HG03139 (cell line): ENCODE results near the gene EPS8L3.
"Not testable (repeated sequence)": the region's sequence is repeated elsewhere in the genome, so short reads cannot be mapped to it uniquely, and the experiment has no call there.

Experiments used
- ATAC-seq: cut with Tn5 transposase; IDR thresholded peaks from one replicate; pipeline ENCODE4 v1.9.1; 2021; ENCODE audit not compliant: unreplicated experiment

EPS8L3 gene

GRCh38 chr1:109780982-109781381 is 17.3 kb upstream of the EPS8L3 start:
- no peak for ATAC-seq

- ATAC-seq: no peak
Measured at GRCh38 chr1:109777980-109778625, 14.4 kb upstream of the EPS8L3 start.

- no peak for ATAC-seq
Measured at GRCh38 chr1:109777436-109777835, 13.7 kb upstream of the EPS8L3 start.

DNA sequence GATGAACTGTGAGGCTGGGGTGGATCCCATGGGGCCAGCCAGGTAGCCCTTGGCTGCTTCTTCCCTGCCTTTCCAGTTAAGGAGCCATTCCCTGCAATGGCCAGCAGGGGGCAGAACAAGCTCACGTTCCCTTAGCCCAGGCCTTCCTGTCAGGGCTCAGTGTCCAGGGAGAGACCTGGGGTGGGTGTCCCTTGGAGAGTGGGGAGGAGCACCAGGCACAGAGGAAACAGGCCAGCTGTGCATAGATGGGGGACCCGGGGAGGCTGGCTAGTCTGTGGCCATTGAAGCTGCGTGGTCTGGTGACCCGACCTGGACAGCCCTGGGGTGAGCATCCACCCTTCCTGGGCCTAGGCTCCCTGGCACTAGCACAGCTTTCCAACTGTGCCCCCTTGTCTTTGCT is 13.2 kb upstream of the EPS8L3 start:
- ATAC-seq: no peak

- ATAC-seq: no peak
Measured at GRCh38 chr1:109776206-109776835, 12.6 kb upstream of the EPS8L3 start.

DNA sequence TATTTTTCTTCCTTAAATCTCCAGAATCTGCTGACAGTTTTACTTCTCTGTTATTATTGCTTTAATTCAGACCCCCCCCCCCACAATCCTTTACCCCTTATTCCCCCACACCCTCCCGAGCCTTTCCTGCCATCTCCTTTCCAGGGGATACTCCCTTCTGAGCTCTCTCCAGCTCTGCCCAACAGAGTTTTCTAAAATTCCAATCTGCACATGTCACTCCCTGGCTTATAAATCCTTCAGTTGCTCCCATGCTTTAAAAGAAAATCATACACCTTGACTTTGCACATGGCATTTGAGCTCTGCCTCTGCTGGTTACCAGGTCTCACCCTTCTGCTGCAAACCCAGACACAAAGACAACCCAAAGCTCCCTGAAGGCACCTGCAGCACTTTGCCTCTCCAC is 11.7 kb upstream of the EPS8L3 start:
- no peak for ATAC-seq

DNA sequence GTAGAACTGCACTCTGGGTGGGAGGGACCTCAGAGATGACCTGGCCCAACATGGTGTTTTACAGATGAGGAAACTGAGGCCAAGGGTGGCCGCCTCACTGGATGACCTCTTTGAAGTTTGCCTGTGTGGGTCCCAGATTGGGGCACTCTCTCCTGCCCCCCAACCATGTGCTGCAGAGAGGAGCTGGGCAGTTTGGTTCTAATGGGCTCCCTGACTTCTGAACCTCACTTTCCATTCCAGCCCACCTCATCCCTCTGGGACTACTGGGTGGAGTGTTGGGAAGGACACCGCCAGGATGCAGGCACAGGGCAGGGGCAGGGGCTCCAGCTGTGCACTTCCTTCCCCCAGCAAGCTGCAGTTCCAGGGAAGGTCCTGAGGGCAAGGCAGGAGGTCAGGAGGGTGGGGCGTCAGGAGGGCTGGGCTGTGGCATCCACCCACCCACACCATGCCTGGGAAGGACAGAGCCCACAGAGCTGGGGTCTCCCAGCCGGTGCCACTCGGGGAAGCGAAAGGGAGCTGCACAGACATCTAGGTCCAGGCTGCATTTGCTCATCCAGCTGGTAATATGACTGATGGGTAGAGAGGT is 10.3 kb upstream of the EPS8L3 start:
- ATAC-seq: no peak

DNA sequence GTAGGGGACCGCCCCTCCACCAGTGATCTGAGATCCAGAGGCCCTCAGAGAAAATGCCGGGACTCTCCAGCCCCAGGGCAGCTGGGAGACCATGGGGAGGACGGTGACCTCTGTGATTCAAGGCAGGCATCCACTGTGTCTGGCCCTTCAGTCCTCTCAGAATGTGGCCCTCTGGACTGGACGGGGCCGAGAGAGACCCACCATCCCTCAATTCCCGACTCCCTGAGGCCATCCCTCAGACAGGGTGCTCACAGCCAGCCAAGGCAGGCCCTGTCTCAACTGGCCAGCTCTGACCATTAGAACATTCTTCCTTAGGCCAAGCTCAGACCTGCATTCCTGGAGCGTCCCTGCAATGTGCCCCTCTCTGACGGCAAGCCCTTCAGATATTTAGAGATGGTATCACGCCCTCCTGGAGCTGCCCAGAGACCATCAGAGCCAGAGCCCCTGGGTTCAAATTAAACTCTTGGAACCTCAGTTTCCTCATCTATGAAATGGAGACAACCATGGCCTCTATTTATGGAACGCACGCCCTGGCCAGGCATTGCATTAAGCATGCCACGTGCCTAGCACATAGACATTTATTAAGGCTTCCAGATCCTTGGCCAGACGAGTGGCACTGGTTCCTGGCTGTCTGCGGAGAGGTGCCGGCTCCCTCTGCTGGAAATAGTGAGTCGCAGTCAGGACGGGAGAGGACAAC is 9.6 kb upstream of the EPS8L3 start:
- peak; percentile 67 for ATAC-seq

- no peak for ATAC-seq
Measured at GRCh38 chr1:109772658-109773202, 9.0 kb upstream of the EPS8L3 start.

- ATAC-seq: no peak
Measured at GRCh38 chr1:109771712-109772657, 8.3 kb upstream of the EPS8L3 start.

GRCh38 chr1:109770331-109771095 is 6.8 kb upstream of the EPS8L3 start:
- ATAC-seq: no peak

DNA sequence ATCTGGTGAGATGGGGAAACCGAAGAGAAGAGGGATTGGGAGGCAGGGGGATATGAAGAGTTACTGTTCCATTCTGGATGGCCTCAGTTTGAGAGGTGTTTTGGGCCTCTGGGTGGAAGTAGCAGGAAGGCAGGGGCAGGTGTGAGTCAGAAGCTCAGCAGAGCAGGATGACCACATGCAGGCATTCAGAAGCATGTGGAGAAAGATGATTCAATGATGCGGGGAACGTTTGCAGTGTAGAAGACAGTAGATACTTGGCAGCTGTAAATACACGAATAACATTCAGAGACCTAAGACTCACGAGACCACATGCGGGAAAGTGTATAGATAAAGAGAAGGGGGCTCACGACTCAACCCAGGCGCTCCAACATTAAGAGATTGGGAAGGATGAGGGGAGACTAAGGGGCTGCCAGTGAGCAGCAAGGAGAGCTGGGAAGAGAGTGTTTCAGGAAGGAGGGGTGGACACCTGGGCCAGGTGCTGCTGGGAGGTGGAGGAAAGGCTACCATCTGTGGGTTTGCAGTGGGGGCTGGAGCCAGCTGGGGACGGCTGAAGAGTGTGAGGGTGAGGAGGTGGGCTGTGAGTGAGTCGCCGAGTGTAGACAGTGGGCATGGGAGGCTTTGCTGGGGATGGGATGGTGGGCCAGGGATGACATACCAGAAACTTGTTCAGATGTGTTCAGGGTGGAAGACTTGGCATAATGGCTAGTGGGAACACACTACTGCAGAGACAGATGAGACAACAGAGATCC is 5.8 kb upstream of the EPS8L3 start:
- no peak for ATAC-seq

- no peak for ATAC-seq
Measured at GRCh38 chr1:109768820-109769219, 5.1 kb upstream of the EPS8L3 start.

GRCh38 chr1:109768335-109768650 is 4.6 kb upstream of the EPS8L3 start:
- no peak for ATAC-seq

GRCh38 chr1:109767637-109768334 is 4.1 kb upstream of the EPS8L3 start:
- ATAC-seq: no peak

GRCh38 chr1:109766991-109767636 is 3.4 kb upstream of the EPS8L3 start:
- not testable (repeated sequence) for ATAC-seq

- ATAC-seq: no peak
Measured at GRCh38 chr1:109765896-109766615, 2.3 kb upstream of the EPS8L3 start.

- ATAC-seq: no peak
Measured at GRCh38 chr1:109765483-109765815, 1.7 kb upstream of the EPS8L3 start.
